CD14-positive monocyte (primary cell): ENCODE results near the gene HYKK. TPM values are rescaled to one million over a fixed set of nuclear protein-coding genes. Genes with fewer than 3 reads are reported as not detected.
"Not testable (repeated sequence)": the region's sequence is repeated elsewhere in the genome, so short reads cannot be mapped to it uniquely, and the experiment has no call there.

Experiments used
- DNase-seq, 3 donors: peaks; one replicate each; pipeline ENCODE4 v3.0.0-alpha.2; 2011 to 2022
- H2AFZ ChIP-seq: 2 replicates; pipeline ENCODE4 v1.6.0; 2012; ENCODE audit warnings: mild to moderate bottlenecking, low read depth, low read length, inconsistent platforms; ENCODE audit not compliant: insufficient read depth, poor library complexity, severe bottlenecking
- H3K27ac ChIP-seq, 2 donors: 1 replicate in 1 of 2; 2 replicates in 1 of 2; pipeline ENCODE4 v1.5.1; 2012 to 2013; ENCODE audit warnings: low read length in 2 of 2, control low read depth in 1 of 2, inconsistent platforms in 1 of 2, low read depth in 1 of 2, mild to moderate bottlenecking in 1 of 2
- H3K27me3 ChIP-seq, 2 donors: one replicate each; pipeline versions ENCODE4 v1.6.0 to v1.6.1; 2011 to 2013; ENCODE audit warnings: low read length in 2 of 2; ENCODE audit not compliant: control insufficient read depth in 2 of 2, insufficient read depth in 2 of 2
- H3K36me3 ChIP-seq, 2 donors: replicated peaks in 1 of 2; 1 replicate in 1 of 2; 2 replicates in 1 of 2; pipeline versions ENCODE4 v1.5.1 to v1.6.1; 2012 to 2013; ENCODE audit warnings: low read length in 2 of 2, control low read depth in 1 of 2, inconsistent platforms in 1 of 2, mild to moderate bottlenecking in 1 of 2; ENCODE audit not compliant: insufficient read depth in 2 of 2, control insufficient read depth in 1 of 2
- H3K4me1 ChIP-seq, 2 donors: 1 replicate in 1 of 2; 2 replicates in 1 of 2; pipeline versions ENCODE4 v1.5.1 to v1.6.1; 2012 to 2013; ENCODE audit warnings: low read length in 2 of 2, control low read depth in 1 of 2, inconsistent platforms in 1 of 2, mild to moderate bottlenecking in 1 of 2, moderate library complexity in 1 of 2; ENCODE audit not compliant: insufficient read depth in 2 of 2, control insufficient read depth in 1 of 2
- H3K4me2 ChIP-seq: replicated peaks from 2 replicates; pipeline ENCODE3; 2012; ENCODE audit warnings: low read length, moderate library complexity, mild to moderate bottlenecking; ENCODE audit not compliant: poor library complexity, severe bottlenecking; ENCODE audit errors: extremely low read depth
- H3K4me3 ChIP-seq, 3 experiments: fragments of 200-600 bp in 1 of 3; sonication (generic) in 1 of 3; replicated peaks in 1 of 3; 1 replicate in 2 of 3; 2 replicates in 1 of 3; pipeline ENCODE4 v1.5.1; 2011 to 2013; ENCODE audit warnings: low read length in 3 of 3, mild to moderate bottlenecking in 3 of 3, control low read depth in 2 of 3, low read depth in 2 of 3, inconsistent platforms in 1 of 3, moderate library complexity in 1 of 3
- H3K79me2 ChIP-seq: 2 replicates; pipeline ENCODE4 v1.6.0; 2012; ENCODE audit warnings: mild to moderate bottlenecking, control low read depth, inconsistent platforms, low read length, moderate library complexity; ENCODE audit not compliant: insufficient read depth
- H3K9ac ChIP-seq: 2 replicates; pipeline ENCODE4 v1.6.0; 2017; ENCODE audit warnings: low read length, mild to moderate bottlenecking; ENCODE audit not compliant: insufficient read depth, poor library complexity, severe bottlenecking
- H3K9me3 ChIP-seq, 2 donors: replicated peaks in 1 of 2; 1 replicate in 1 of 2; 2 replicates in 1 of 2; pipeline versions ENCODE4 v1.5.1 to v1.6.1; 2012 to 2013; ENCODE audit warnings: low read length in 2 of 2, control low read depth in 1 of 2; ENCODE audit not compliant: control insufficient read depth in 1 of 2, insufficient read depth in 1 of 2
- H4K20me1 ChIP-seq: 2 replicates; pipeline ENCODE4 v1.6.0; 2012; ENCODE audit warnings: mild to moderate bottlenecking, low read length, control low read depth, moderate library complexity; ENCODE audit not compliant: insufficient read depth
- H3K27ac Mint-ChIP-seq, 7 donors: one replicate each; pipeline ENCODE4 v1.8.0; 2020; ENCODE audit warnings: mild to moderate bottlenecking in 7 of 7, mixed read lengths in 7 of 7, moderate library complexity in 6 of 7, inconsistent platforms in 2 of 7
- H3K27me3 Mint-ChIP-seq, 3 donors: one replicate each; pipeline ENCODE4 v1.8.0; 2021 to 2022; ENCODE audit warnings: low read depth in 3 of 3, mild to moderate bottlenecking in 3 of 3, mixed read lengths in 3 of 3, moderate library complexity in 3 of 3, inconsistent platforms in 1 of 3
- H3K36me3 Mint-ChIP-seq, 2 donors: one replicate each; pipeline ENCODE4 v1.8.0; 2020; ENCODE audit warnings: mixed read lengths in 2 of 2, inconsistent platforms in 1 of 2, mild to moderate bottlenecking in 1 of 2
- H3K4me1 Mint-ChIP-seq: one replicate; pipeline ENCODE4 v1.8.0; 2020; ENCODE audit warnings: mild to moderate bottlenecking, mixed read lengths
- H3K4me3 Mint-ChIP-seq, 2 donors: one replicate each; pipeline ENCODE4 v1.8.0; 2020; ENCODE audit warnings: mild to moderate bottlenecking in 2 of 2, mixed read lengths in 2 of 2, moderate library complexity in 1 of 2
- H3K9me3 Mint-ChIP-seq, 7 donors: one replicate each; pipeline ENCODE4 v1.8.0; 2020 to 2022; ENCODE audit warnings: mixed read lengths in 7 of 7, mild to moderate bottlenecking in 6 of 7, moderate library complexity in 6 of 7, inconsistent platforms in 2 of 7
- WGBS: methylation state at CpG from one replicate; pipeline ENCODE4 v1.1.5; 2013; ENCODE audit warnings: missing lambda C conversion rate; ENCODE audit not compliant: insufficient coverage; 5-methylcytosine and 5-hydroxymethylcytosine counted together
- intact Hi-C, 2 donors: fragments of 100-400 bp; cut with micrococcal nuclease; formaldehyde crosslinking; loops; one replicate each; pipeline versions ENCODE4 v1.15.0 to v1.15.1; 2023
- polyA plus RNA-seq, 3 donors: library from polyadenylated mRNA; depleted of rRNA in 1 of 3; unstranded in 2 of 3; stranded (reverse) in 1 of 3; fragments of 300-500 nt in 2 of 3; fragments of >200 nt in 1 of 3; fragmentation: Illumina TruSeq in 2 of 3; gene quantifications; 1 replicate in 2 of 3; 2 replicates in 1 of 3; pipeline ENCODE4 v1.2.3, GENCODE V29; 2012 to 2021
- TF ChIP-seq, protein P1 (sequence below): fragments of 200-600 bp; IDR thresholded peaks from one replicate; pipeline ENCODE4 v1.8.0; 2022; ENCODE audit warnings: antibody characterized with exemption, mild to moderate bottlenecking

The HYKK gene
- polyA plus RNA-seq, 3 donors, result 0.04 TPM; not detected in 2

GRCh38 chr15:78509726-78510312 lies 2.4 kb downstream of the HYKK start:
- no peak overlapping the region for H3K4me2 ChIP-seq
- H3K4me3 ChIP-seq, result no peak overlapping the region
- peaks cover 13 to 16% of the 10 kb centered on the region in 2 donors for H3K4me1 ChIP-seq
- peaks cover 19 to 41% of the 10 kb centered on the region in 2 donors for H3K27me3 ChIP-seq
- intact Hi-C loops, result no loop called here
- Mint-ChIP-seq H3K27me3 (peaks cover 34 to 55% (median 42%) of the 10 kb centered on the region in 3 donors), H3K27ac (no peak overlapping the region), H3K9me3 (peaks cover 0 to 6% (median 0%) of the 10 kb centered on the region in 7 donors), H3K36me3 (peaks cover 0 to 7% of the 10 kb centered on the region in 2 donors), H3K4me3 (no peak overlapping the region), H3K4me1 (peaks cover 19% of the 10 kb centered on the region)
- H2AFZ ChIP-seq, result no peak overlapping the region
- H3K27ac ChIP-seq, result no peak overlapping the region
- WGBS, result 20% methylated on average over 1 of the region's 6 CpGs
- no peaks in the 10 kb centered on the region for H3K9me3 ChIP-seq
- no peak overlapping the region for H3K9ac ChIP-seq
- TF ChIP-seq, protein P1, sequence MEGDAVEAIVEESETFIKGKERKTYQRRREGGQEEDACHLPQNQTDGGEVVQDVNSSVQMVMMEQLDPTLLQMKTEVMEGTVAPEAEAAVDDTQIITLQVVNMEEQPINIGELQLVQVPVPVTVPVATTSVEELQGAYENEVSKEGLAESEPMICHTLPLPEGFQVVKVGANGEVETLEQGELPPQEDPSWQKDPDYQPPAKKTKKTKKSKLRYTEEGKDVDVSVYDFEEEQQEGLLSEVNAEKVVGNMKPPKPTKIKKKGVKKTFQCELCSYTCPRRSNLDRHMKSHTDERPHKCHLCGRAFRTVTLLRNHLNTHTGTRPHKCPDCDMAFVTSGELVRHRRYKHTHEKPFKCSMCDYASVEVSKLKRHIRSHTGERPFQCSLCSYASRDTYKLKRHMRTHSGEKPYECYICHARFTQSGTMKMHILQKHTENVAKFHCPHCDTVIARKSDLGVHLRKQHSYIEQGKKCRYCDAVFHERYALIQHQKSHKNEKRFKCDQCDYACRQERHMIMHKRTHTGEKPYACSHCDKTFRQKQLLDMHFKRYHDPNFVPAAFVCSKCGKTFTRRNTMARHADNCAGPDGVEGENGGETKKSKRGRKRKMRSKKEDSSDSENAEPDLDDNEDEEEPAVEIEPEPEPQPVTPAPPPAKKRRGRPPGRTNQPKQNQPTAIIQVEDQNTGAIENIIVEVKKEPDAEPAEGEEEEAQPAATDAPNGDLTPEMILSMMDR, result no peak
- H4K20me1 ChIP-seq, result no peaks in the 10 kb centered on the region
- no peaks in the 10 kb centered on the region for H3K36me3 ChIP-seq
- no peak for DNase-seq
- no peaks in the 10 kb centered on the region for H3K79me2 ChIP-seq

GRCh38 chr15:78520035-78520434 lies 12.7 kb downstream of the HYKK start:
- H3K27ac ChIP-seq, H3K4me1 ChIP-seq, H3K27me3 Mint-ChIP-seq, H3K4me3 Mint-ChIP-seq, H3K36me3 ChIP-seq, H3K9me3 ChIP-seq, H3K9ac ChIP-seq, H3K36me3 Mint-ChIP-seq, H4K20me1 ChIP-seq, H3K4me3 ChIP-seq, H2AFZ ChIP-seq, H3K4me1 Mint-ChIP-seq, intact Hi-C loops, H3K79me2 ChIP-seq, DNase-seq, H3K27me3 ChIP-seq, H3K27ac Mint-ChIP-seq, H3K4me2 ChIP-seq: not testable (repeated sequence)
- peaks cover 0 to 11% (median 5%) of the 10 kb centered on the region in 7 donors for H3K9me3 Mint-ChIP-seq
- 100% methylated on average over 1 of the region's 3 CpGs for WGBS
